Activated gamma-delta T cell (primary cell): Measurements from ENCODE around the gene POLR2L.

Experiments used
- DNase-seq: peaks from one replicate; lab custom pipeline; 2025; lab: John Stamatoyannopoulos, UW

POLR2L gene

DNA sequence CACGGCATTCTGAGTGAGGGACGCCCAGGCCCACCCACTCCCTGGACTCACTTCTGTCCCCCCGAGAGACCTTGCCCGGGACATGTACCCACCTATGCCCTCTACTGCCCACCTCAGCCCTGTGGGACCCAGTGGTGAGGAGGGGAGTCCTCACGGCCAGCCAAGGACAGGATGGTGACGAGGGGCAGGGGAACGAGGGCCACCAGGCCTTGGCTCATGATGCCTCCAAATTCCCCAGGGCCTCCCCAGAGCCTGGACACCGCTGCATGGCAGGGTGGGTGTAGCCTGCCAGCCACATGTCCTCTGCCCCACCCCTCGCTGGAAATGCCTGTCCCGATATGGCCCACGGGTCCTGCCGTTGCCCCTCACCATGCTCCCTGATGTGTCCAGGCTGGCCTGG, 26.5 kb upstream of the POLR2L start:
- no peak for DNase-seq

- no peak for DNase-seq
These were observed 26.1 kb upstream of the POLR2L start for GRCh38 chr11:868394-868793.

DNA sequence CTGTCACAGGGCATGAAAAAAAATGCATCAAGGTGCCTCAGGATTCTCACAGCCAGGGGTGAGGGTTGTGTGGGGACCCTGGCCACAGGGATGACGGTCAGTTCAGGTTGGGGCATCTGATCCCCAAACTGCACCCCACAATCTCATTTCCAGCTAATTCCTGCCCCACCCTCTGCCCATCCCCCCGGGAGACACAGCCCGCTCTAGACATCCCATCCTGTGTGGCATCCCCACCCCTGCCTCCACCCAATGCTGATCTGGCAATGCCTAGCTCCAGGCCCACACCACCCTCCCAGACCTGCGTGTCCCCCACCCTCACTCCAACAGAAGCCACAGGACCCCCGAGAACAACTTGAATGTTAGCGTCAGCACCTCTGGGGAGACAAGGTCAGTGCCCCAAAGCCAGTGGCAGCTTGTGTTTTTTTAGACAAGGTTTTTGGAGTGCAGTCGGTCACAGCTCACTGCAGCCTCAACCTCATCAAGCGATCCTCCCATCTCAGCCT, 25.6 kb upstream of the POLR2L start:
- DNase-seq: no peak

DNA sequence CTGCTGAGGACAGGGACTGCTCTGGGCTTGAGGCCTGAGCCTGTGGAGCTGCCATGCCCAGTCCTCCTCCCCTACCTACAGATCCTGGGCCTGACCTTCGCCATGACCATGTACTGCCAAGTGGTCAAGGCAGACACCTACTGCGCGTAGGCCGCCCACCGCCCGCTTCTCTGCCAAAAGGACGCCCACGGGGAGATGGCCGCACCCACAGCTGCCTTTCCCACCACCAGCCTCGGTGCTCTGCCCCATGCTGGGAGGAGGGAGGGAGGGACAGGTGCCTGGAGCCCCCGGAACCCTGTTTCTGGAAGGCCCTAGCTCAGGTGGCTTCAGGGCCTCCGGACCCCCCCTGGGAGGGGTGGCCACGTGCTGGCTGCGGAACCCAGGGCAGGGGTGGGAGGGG, 24.2 kb upstream of the POLR2L start:
- DNase-seq: no peak

- no peak for DNase-seq
These were observed 23.4 kb upstream of the POLR2L start for GRCh38 chr11:865462-866430.

DNA sequence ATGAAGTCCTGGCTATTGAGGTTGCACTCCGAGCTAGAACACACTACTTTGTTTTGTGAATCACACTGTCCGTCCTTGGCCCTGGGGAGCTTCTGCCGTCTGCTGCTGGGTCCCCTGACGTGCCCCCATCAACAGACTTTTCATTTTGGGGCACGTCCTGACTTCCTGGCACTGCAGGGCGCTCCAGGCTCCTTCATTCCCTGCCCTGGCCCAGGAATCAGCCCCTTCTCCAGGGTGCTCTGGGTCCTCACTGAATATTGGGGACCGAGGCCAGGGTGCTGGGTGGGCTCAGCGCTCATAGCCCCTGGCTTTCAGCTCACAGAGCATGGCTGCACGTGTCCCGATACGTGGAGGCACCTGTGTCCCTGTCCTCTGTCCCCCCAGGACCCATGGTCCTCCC, 22.6 kb upstream of the POLR2L start:
- DNase-seq: no peak

DNA sequence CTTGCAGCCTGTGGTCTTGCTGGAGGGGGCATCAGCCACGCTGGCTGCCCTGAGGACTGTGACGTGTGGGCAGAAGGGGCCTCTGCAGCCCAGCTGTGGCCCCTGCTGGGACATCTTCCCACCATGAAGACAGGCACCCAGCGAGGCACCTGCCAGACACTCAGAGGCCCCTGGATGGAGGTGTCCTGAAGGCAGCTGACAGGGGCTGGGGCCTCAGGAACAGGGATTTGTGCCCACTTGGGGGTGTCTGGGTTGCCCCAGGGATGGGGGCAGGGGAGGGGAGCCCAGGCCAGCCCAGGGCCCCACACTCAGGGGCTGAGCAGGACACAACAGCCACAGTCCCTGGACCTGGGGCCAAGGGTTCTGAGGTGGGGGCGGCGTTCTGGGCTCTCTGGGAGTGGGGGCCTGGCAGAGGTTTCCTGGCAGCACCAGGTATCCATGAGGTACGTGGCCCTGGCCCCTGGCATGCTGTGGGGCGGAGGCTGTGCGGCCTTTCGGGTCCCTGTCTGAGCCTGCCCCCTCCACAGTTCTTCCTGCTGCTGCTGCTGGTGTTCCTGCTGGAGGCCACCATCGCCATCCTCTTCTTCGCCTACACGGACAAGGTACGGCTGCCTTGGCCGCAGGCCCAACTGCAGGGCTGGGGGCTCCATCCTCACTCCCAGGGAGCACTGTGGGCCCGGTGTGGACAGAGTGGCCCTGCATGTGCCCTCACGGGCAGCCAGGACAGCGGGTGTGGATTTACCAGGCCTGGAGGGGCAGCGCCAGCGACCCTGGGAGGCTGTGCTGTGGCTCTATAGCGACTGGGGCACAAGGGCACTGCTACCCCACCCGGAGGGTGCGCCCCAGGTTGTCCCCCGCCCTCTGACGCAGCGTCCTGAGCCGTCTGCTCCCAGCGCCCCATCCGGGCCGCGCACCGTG, 21.8 kb upstream of the POLR2L start:
- no peak for DNase-seq

- no peak for DNase-seq
These were observed 20.9 kb upstream of the POLR2L start for GRCh38 chr11:863023-863909.

DNA sequence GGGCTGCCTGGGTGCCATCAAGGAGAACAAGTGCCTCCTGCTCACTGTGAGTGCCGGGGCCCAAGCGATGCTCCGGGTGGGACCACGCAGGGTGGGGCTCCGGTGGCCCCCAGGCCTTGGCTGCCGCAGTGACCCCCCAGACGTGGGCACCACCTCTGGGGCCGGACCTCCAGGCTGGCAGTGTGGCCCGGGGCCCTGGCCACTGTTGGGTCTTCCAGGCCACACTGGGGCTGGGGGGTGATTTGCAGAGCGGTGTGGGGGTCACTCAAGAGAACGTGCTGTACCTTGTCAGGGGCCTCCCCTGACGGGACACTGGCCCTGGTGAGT, 20.3 kb upstream of the POLR2L start:
- DNase-seq: no peak

DNA sequence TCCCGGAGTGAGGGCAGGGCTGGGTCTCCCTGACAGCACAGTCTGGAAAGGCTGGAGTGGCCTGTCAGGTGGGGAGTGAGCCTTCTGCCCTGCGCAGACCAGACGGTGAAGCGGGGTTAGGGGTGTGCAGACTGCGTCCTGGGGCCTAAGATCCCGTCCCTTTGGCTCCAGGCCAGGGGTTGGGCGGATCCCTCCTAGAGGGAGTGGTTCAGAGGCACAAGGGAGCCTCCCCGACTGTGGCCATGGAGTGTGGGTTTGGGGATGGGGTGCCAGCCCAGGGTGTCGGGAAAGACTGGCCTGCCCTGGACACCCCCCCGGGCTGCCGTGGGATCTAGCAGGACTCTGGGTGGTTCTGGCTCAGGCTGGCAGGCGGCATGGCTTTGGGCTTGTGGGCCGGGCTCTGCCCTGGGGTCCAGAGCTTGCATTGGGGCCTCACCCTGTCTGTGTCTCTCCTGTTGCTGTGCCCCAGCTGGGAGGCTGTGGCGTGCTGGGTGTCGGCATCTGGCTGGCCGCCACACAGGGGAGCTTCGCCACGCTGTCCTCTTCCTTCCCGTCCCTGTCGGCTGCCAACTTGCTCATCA, 19.8 kb upstream of the POLR2L start:
- no peak for DNase-seq

- DNase-seq: no peak
These were observed 18.8 kb upstream of the POLR2L start for GRCh38 chr11:861105-861479.

GRCh38 chr11:860234-861104, 18.1 kb upstream of the POLR2L start:
- no peak for DNase-seq

DNA sequence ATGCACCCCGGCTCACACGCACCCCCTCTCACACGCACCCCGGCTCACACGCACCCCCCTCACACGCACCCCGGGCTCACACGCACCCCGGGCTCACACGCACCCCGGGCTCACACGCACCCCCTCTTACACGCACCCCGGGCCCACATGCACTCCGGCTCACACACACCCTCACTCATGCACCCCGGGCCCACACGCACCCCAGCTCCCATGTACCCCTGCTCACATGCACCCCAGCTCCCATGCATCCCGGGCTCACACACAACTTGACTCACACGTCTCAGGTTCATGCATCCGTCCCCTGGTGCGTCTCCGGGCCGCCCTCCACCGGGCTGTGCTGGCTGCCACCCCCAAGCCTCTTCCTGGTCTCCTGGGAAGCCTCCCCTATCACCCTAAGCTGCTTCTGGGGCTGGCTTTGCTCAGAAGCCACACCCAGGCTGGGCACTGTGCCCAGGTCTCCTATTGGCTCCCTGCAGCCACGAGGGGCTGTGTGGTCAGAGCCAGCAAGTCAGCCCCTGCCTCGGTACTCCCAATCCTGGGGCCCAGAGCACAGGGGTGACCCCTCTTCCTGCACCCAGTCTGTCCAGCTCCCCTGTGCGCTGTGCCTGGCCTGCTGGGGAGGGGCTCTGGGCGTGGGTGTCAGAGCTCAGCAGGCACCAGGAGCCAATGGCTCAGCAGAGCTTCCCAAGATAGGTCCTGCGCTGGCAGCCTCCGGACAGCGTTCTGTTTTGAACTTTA, 17.2 kb upstream of the POLR2L start:
- DNase-seq: no peak

GRCh38 chr11:858762-859339, 16.5 kb upstream of the POLR2L start:
- no peak for DNase-seq

GRCh38 chr11:858053-858761, 15.9 kb upstream of the POLR2L start:
- DNase-seq: no peak

- no peak for DNase-seq
These were observed 14.1 kb upstream of the POLR2L start for GRCh38 chr11:856397-856796.

GRCh38 chr11:855796-856195, 13.5 kb upstream of the POLR2L start:
- DNase-seq: no peak

GRCh38 chr11:855330-855674, 13.0 kb upstream of the POLR2L start:
- DNase-seq: no peak
